ENCODE data around the gene NFE2L2.

NFE2L2 gene

GRCh38 chr2:177296040-177296439 lies 31.5 kb upstream of the NFE2L2 start:
- TF ChIP-seq PATZ1 (CRISPR knock-in tag; IDR thresholded peaks at IDR 0.05; ENCODE audit: borderline replicate concordance) (no peak), CSDC2 (CRISPR knock-in tag; IDR thresholded peaks at IDR 0.05) (no peak), TCF4 (CRISPR knock-in tag; IDR thresholded peaks at IDR 0.05; ENCODE audit: borderline replicate concordance) (no peak), ZFP30 (CRISPR knock-in tag; IDR thresholded peaks at IDR 0.05) (no peak), PPARA (CRISPR knock-in tag; IDR thresholded peaks at IDR 0.05; ENCODE audit: borderline replicate concordance) (no peak), ZFP3 (CRISPR knock-in tag; IDR thresholded peaks at IDR 0.05) (no peak), ISL1 (CRISPR knock-in tag; IDR thresholded peaks at IDR 0.05) (no peak), TSHZ2 (CRISPR knock-in tag; IDR thresholded peaks at IDR 0.05) (no peak), ZNF565 (CRISPR knock-in tag; conservative IDR thresholded peaks at IDR 0.05; ENCODE audit: low read depth) (no peak), RARB (CRISPR knock-in tag; IDR thresholded peaks at IDR 0.05) (no peak), CSRNP3 (CRISPR knock-in tag; IDR thresholded peaks at IDR 0.05) (no peak), POU6F1 (CRISPR knock-in tag; IDR thresholded peaks at IDR 0.05; ENCODE audit: borderline replicate concordance, low read depth) (no peak), ESRRG (CRISPR knock-in tag; IDR thresholded peaks at IDR 0.05) (no peak)
- peak; percentile 66 for ATAC-seq

- ATAC-seq, result peak; percentile 93
- TF ChIP-seq ARNTL (CRISPR knock-in tag; IDR thresholded peaks at IDR 0.05; ENCODE audit: borderline replicate concordance, low read depth) (no peak), ISL1 (CRISPR knock-in tag; IDR thresholded peaks at IDR 0.05) (no peak), ZC3H10 (CRISPR knock-in tag; IDR thresholded peaks at IDR 0.05) (no peak), GLIS3 (CRISPR knock-in tag; IDR thresholded peaks at IDR 0.05) (no peak), CSRNP3 (CRISPR knock-in tag; IDR thresholded peaks at IDR 0.05) (no peak), ZFP3 (CRISPR knock-in tag; IDR thresholded peaks at IDR 0.05) (no peak), TCF4 (CRISPR knock-in tag; IDR thresholded peaks at IDR 0.05; ENCODE audit: borderline replicate concordance) (no peak)
Observed at GRCh38 chr2:177295484-177295883, 31.0 kb upstream of the NFE2L2 start.

- ATAC-seq, result no peak
- no peak for TF ChIP-seq TOX (CRISPR knock-in tag; IDR thresholded peaks at IDR 0.05; ENCODE audit: borderline replicate concordance)
- no peak for TF ChIP-seq TSHZ2 (CRISPR knock-in tag; IDR thresholded peaks at IDR 0.05)
Observed at GRCh38 chr2:177291701-177292100, 27.2 kb upstream of the NFE2L2 start.

Measured in SK-N-SH treated with all-trans-retinoic acid at 6 μM for 48 hours (cell line).